HG03432 (cell line): ENCODE data around the gene SLC35B4.

Experiments
- ATAC-seq: cut with Tn5 transposase; IDR thresholded peaks from one replicate; pipeline ENCODE4 v1.9.1; 2021; ENCODE audit warnings: mild to moderate bottlenecking, moderate library complexity; ENCODE audit not compliant: unreplicated experiment

Gene SLC35B4

DNA sequence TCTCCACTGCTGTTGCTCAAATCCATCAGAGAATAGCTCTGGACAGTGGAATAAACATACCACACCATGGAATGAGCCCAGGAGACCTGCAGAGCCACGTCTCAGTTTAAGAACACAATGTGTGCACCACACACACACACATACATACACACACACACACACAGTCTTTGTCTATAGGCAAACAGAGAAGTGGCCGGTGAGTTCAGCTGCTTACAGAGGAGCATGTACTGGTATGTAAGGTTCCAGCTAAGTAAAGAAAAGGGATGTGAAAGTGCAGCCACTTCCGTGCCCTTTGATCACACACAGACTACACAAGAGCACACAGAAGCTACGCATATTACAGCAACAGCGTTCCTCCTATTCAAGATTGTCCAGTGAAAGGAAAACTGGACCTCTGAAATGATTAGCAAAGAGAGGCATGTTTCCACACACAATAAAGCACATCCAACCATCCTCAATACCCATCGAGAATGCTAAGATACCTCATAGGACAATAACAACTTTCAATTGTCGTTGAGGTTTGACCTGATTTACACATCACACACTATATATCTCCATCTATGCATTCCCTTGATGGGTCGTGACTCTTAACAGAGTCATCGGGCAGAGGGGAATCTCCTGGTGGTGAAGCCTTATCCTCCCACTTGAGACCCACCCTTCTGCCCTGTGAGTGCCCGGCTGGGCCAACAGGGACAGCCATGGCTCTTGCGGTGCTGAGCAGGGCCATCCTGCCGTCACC, 23.6 kb downstream of the SLC35B4 start:
- ATAC-seq: peak; percentile 100

DNA sequence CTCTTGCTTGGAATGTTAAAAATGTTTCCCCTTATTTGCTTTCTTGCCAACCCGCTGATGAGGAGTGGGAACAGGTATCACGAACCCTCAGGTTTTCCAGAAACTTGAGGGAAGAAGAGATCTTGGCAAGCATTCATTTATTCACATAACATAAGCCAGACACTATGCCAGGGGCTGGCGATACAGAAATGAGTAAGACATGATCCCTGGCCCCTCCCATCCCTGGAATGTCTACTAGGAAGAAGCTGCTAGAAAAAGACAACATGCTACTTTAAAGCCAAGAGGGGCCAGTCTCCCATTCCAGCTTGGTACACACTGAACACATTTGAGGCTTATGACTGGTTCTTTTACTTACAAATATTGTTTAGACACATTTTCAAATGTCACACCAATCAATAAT, 26.4 kb downstream of the SLC35B4 start:
- ATAC-seq: no peak

- ATAC-seq: no peak
Measured at GRCh38 chr7:134289841-134290240, 26.9 kb downstream of the SLC35B4 start.

DNA sequence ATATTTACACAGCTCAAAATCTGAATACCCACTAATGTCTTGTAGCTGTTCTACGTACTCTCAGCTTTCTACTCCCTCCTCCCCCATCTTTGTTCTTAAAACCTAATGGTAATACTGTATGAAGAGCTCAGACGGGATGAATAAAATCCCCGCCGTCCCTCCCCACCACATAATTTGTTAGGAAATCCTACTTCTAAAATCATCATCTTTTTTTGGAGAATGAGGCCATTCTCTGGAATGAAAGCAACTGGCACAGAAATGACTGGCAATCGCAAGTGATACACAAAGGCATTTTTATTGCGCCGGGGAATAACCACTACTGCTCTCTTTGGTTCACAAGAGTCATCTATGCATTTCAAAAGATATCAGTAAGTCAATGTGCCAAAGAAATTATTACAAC, 27.3 kb downstream of the SLC35B4 start:
- ATAC-seq: no peak

GRCh38 chr7:134287916-134288659, 28.6 kb downstream of the SLC35B4 start:
- ATAC-seq: no peak

DNA sequence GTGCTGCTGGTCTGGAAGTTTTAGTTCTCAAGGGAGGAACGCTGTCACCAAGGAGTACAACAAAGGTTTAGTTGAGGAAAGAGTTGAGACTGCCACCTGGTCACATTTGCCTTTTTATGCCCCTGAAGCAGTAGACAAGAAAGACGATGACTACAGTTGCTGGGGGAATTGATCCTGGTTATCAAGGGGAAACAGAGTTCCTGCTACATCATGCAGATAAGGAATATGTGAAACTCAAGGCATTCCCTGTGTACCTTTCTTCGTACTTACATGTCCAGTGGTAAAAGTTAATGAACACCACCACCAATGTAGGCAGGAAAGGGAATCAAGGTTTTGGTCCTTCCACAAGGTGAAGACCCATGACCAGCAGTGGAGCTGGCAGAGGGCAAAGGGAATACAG, 31.8 kb downstream of the SLC35B4 start:
- ATAC-seq: no peak

- ATAC-seq: no peak
Measured at GRCh38 chr7:134284011-134284410, 32.7 kb downstream of the SLC35B4 start.

- ATAC-seq: no peak
Measured at GRCh38 chr7:134280508-134280907, 36.2 kb downstream of the SLC35B4 start.

DNA sequence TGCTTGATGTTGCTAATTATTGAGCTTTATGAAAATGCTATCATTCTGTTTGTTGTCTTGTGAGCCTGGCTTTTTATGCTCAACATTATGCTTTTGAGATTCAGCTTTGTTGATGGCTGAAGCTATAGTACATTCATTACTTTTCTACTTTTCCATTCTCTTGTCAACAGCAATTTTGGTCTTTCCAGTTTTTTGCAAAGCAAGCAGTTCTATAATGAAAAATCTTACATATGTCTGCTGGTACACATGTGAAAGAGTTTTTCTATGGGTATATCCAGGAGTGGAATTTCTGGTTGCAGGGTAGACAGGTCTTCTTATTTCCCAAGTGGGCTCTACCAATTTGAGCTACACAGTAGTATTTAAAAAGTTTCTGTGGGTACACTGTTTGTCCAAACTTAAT, 36.8 kb downstream of the SLC35B4 start:
- no peak for ATAC-seq

GRCh38 chr7:134279336-134279735, 37.4 kb downstream of the SLC35B4 start:
- ATAC-seq: no peak

GRCh38 chr7:134278502-134279153, 38.1 kb downstream of the SLC35B4 start:
- no peak for ATAC-seq

- no peak for ATAC-seq
Measured at GRCh38 chr7:134276951-134277350, 39.8 kb downstream of the SLC35B4 start.

- ATAC-seq: no peak
Measured at GRCh38 chr7:134262322-134262721, 54.4 kb downstream of the SLC35B4 start.

DNA sequence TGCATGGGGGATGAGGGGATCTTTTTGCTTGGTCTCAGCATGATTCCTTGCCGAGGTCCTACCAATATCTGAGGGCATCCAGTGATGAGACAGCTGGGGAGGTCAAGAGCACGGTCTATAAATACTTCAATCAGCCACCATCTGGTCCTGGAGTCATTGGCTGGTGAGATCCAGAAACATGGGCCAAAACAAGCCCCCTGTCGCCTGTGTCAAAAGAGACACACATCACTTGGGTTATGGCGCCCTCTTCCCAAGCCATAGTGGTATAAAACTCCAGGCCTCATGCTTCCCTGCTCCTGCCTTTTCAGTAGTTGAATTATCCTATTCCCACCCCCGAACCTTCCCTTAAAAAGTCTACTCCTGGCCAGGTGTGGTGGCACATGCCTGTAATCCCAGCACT, 60.9 kb downstream of the SLC35B4 start:
- ATAC-seq: no peak

DNA sequence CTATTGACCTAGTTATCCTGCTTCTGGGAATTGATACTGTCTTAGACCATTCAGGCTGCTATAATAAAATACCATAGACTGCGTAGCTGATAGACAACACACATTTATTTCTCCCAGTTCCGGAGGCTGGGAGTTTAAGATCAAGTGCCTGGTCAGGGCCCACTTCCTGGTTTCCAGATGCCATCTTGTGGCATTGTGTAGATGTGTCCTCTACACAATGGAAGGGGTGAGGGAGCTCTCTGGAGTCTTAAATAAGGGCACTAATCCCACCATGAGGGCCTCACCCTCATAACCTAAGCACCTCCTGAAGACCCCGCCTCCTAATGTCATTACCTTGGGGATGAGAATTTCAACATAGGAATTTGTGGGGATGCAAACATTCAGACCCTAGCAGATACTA, 62.4 kb downstream of the SLC35B4 start:
- ATAC-seq: no peak

GRCh38 chr7:134248196-134248595, 68.5 kb downstream of the SLC35B4 start:
- ATAC-seq: no peak

GRCh38 chr7:134246761-134247160, 70.0 kb downstream of the SLC35B4 start:
- no peak for ATAC-seq

DNA sequence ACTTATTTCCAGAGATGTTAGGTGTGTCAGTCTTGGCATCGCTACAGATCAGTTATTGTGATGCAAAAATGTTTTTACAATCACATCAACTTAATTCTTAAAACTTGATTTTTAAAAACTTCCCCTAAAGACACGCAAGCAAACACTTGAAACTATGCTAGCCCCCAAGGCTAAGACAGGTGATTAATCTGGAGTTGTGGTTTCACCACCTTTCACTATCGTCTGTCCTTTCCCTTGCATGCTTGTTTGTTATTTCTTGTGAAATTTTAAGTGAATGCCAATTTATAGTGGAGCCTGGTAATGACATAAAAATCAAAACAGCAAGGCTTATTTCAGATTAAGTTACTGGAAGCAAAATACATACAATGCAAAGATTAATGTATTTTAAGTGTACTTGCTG, 70.4 kb downstream of the SLC35B4 start:
- no peak for ATAC-seq

GRCh38 chr7:134245253-134245652, 71.5 kb downstream of the SLC35B4 start:
- ATAC-seq: no peak
